Activated gamma-delta T cell treated with anti-CD3 and anti-CD28 coated beads, Interleukin-2, amount 50 U/mL, for 16 hours (primary cell): Measurements from ENCODE around the gene RPH3AL.
"Not testable (repeated sequence)": the region's sequence is repeated elsewhere in the genome, so short reads cannot be mapped to it uniquely, and the experiment has no call there.

ENCODE experiments used
- DNase-seq: peaks from one replicate; pipeline ENCODE4 v3.0.0-alpha.2; 2020; ENCODE audit warnings: low read depth

Gene RPH3AL

GRCh38 chr17:224576-224975 is 128.0 kb downstream of the RPH3AL start:
- not testable (repeated sequence) for DNase-seq

GRCh38 chr17:223723-224471 is 128.7 kb downstream of the RPH3AL start:
- no peak for DNase-seq

DNA sequence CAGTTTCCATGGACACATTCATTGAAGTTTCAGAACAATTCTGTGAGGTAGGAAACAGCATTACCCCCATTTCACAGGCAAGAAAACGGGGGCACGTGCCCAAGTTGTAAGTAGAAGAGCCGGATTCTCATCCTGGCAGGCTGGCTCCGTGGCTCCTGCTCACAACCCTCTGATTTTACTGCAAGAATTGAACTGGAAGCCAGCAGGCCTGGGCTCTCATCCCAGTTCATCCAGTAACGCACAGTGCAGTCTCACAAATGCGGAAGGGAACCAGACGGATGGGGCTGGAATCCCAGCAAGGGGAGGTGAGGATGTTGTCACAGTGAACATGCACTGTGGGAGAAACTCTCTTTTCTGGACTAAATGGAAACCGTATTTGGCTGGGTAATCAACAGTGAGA is 130.4 kb downstream of the RPH3AL start:
- no peak for DNase-seq

GRCh38 chr17:219696-220095 is 132.9 kb downstream of the RPH3AL start:
- DNase-seq: no peak

DNA sequence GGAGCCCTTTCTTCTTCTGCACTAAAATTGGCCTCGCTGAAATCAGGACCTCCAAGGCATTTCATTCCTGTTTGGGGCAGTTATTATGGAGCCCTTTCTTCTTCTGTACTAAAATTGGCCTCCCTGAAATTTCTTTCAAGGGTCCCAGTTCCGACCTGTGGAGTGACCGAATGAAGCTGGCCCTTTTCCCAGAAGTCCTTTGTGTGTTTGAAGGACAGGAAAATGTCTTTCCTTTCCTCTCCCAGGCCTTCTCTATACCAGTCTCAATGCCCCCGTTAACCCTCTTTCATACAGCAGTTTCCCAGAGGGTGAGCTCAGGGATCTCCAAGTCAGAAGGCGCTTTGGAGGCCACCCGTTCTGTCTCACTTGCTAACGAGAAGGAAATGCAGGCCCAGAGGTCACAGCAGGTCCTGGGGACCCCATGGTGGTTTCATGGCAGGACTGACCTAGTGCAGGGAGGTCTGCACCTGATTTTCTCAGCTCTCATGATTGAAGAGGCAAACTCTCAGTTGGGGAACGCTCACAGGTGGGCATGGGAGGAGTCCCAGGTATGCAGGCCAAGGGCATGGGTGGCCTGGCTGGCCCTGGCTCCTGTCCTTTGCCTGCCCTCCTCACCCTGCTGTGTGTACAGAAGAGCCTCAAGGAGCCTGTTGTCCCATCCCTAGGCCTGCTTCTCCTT is 134.0 kb downstream of the RPH3AL start:
- DNase-seq: no peak

GRCh38 chr17:216625-217024 is 136.0 kb downstream of the RPH3AL start:
- DNase-seq: no peak

DNA sequence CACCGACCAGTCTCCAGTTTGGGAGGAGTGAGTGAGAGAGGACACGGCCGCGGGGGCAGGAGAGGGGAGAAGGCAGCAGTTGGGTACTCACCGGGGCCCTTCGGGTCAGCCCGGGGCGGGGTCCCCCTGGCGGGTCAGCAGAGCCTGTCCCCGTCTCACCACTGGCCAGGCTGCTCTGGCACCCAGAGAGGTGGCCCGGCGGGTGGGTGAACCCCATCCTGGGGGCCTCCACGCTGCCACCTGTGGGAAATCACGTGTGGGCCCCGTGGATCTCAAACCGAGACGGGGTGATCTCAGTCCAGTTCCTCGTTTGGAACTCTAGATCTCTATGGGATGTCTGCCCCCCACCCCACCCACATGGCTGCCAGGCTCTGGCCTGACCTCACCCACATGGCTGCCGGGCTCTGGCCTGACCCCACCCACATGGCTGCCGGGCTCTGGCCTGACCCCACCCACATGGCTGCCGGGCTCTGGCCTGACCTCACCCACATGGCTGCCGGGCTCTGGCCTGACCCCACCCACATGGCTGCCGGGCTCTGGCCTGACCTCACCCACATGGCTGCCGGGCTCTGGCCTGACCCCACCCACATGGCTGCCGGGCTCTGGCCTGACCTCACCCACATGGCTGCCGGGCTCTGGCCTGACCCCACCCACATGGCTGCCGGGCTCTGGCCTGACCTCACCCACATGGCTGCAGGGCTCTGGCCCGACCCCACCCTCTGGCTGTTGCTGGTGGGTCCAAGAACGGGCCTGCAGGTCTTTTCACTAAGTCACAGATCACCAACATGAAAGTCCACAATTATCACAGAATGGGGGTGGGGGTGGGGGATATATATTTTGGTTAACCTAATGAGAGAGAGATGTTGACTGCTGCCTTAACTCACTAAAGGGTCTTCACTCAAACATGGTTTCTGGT is 136.8 kb downstream of the RPH3AL start:
- not testable (repeated sequence) for DNase-seq

DNA sequence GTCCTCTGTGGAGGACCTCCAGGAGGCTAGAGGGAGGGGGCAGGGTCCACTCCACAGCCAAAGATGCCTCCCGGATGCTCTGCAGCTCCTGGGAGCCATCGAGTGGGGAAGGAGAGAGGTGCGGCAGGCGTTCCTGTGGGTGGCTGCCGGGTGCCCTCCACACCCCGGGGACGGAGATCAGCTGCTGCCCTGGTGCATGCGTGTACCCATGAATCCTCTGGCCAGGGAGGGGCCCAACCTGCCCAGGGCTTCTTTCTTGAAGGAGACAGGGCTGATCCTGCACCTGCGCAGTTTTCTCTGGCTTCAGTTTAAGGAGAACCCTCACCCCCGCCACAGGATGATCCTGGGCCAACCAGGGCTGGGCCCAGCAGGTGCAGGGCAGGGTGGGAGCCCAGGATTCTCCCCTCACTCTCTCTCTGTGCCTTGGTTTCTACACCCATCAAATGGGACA is 137.7 kb downstream of the RPH3AL start:
- DNase-seq: no peak

GRCh38 chr17:213286-214105 is 139.1 kb downstream of the RPH3AL start:
- DNase-seq: no peak

DNA sequence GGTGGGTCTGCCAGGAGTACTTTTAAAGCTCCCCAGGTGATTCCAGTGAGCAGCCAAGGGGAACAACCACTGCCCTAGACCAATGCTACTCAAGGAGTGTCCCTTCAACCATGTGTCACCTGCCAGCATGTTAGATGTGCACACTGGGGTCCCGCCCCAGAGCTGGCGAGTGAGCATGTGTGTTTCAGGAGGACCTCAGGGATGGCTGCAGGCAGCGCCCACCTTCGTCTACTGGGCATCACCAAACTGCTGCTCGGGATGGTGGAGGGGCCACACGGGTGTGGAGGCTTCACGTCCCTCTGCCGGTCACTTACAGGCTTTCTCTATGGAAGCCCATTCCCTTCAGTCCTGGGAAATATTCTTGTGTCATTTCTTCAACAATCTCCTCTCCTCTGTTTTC is 142.2 kb downstream of the RPH3AL start:
- no peak for DNase-seq

DNA sequence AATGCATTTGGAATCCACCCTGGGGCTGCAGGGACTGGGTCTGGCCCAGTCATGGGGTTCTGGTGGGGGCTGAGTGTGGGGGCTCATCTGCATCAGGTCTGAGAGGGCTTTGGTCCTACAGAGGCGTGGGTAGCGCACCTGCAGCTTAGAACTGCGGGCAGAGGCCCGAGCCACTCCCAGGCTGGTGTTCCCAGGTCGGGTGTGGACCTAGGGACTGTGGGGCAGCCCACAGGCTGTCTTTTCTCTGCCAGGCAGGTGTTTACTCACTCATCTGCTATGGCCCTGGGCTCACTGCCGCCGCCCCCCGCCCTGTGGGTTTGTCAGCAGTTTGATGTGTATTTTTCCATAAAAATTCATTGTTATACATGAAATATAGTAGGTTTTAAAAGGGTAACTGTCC is 144.2 kb downstream of the RPH3AL start:
- no peak for DNase-seq

GRCh38 chr17:207775-208174 is 144.8 kb downstream of the RPH3AL start:
- no peak for DNase-seq

GRCh38 chr17:206941-207560 is 145.6 kb downstream of the RPH3AL start:
- no peak for DNase-seq

GRCh38 chr17:206484-206883 is 146.1 kb downstream of the RPH3AL start:
- not testable (repeated sequence) for DNase-seq

- DNase-seq: no peak
These were observed 146.8 kb downstream of the RPH3AL start for GRCh38 chr17:205817-206216.

GRCh38 chr17:205148-205669 is 147.4 kb downstream of the RPH3AL start:
- DNase-seq: no peak

DNA sequence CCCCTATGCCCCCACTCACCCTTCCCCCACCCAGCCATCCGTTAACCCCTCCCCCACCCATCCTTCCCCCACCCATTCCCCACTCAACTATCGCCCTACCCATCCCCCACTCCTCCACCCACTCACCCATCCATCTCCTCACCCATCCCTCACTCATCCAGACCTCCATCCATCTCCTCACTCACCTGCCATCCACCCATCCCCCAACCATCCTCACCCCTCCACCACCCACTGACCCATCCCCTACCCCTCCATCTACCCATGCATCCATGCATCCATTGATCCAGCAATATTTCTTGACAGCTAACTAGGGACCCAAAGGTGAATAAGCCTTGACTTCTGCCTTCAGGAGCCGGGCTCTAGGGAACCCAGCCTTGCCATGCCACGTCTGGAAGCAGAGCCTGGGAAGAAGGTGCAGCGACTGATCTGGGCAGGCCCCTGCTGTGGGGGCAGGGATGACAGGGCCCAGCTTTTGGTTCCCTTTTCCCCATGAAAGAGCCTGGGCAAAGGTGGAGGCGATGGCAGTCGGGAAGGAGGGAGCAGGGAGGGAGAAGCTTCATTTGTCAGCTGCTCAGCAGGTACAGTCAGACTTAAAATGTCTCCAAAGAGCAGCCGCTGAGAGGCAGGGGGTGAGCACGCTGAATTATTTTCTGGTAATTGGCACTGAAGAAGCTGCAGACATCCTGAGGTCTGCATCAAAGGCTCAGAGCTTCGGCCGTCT is 148.0 kb downstream of the RPH3AL start:
- no peak for DNase-seq

GRCh38 chr17:202501-202951 is 150.1 kb downstream of the RPH3AL start:
- DNase-seq: no peak

GRCh38 chr17:201736-202135 is 150.9 kb downstream of the RPH3AL start:
- not testable (repeated sequence) for DNase-seq

GRCh38 chr17:201257-201656 is 151.3 kb downstream of the RPH3AL start:
- not testable (repeated sequence) for DNase-seq
